Stimulated activated CD8-positive, alpha-beta memory T cell treated with anti-CD3 and anti-CD28 coated beads, Interleukin-4, amount 100 ng/mL, for 48 hours (primary cell): Measurements from ENCODE around the gene ORC1.

Experiments used
- DNase-seq: peaks from one replicate; pipeline ENCODE4 v3.0.0-alpha.2; 2020

The ORC1 gene

DNA sequence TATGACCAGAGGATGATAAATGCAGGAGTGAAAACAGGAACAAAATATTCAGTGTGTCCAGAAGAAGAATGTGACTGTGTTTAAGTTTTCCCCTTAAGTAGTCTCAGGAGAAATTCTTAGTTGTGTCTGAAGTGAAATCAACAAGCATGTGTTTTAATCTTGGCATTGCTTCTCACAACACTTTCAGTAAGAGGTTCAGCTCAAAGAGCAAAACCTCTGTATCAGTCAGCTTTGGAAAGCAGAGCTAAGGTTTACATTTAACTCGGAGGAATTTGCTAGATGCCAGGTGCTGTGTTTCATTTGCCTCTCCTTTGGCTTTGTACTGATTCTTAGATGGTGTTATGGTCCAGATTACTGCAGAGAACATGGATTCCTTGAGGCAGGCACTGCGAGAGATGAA, 66.8 kb downstream of the ORC1 start:
- DNase-seq = no peak

DNA sequence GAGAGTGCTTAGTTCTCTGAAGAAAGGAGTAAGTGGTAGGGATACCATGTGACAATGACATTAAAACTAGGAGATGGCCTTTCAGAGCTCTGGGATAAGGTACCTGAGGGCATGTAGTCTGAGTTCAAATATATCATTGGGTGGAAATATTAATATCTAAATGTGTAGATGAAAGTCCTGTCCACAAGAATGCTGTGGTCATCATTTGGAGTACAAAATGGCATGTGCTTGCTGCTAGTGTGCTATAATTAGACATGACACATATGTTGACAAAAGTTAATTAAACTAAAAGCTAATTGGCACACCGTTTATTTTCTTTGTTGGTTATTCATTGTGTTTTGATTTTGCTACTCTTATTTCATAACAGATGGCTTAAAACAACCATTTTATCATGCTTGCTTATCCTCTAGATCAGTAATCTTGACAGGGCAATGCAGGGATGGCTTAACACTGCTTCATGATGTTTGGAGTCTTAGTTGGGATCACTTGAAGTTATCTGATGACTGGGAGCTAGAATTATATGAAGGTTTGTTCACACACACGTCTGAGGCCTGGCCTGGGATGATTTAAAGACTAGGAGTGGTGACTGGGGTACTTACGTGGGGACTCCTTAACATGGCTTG, 69.2 kb downstream of the ORC1 start:
- no peak for DNase-seq

DNA sequence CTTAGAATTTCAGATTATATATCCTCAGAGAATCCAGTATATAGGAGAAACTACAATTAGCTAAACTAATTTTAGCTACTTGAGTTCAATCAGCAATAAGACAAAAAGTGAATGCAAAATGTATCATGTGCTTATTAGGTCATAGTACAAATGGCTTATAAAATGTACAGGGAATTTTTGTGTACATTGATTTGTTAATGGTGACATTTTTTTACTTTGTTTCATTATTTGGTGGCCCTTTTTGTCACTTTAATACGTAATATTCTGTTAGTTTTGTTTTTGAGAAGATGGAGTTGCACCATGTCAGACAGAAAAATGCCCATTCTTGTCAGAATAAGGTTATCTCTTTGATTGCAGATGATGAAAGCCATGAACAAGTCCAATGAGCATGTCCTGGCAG, 71.8 kb downstream of the ORC1 start:
- DNase-seq = no peak

DNA sequence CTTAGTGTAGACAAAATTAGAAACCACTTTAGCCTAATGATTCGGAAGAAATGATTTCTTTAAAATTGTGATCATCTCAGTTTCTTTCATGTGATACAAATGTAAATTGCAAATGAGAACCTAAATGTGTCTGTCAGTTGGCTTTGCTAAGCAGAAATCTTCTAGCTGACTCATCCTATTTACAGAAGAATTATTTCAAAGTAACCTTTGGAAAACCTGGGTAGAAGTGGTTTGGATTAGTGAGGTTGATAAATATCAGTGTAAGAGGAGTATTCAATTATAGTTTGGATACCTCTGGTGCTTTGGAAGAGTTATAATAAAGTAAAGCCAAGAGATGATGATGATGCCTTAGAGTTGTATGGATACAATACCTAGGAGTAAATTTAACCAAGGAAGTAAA, 75.6 kb downstream of the ORC1 start:
- DNase-seq = no peak

DNA sequence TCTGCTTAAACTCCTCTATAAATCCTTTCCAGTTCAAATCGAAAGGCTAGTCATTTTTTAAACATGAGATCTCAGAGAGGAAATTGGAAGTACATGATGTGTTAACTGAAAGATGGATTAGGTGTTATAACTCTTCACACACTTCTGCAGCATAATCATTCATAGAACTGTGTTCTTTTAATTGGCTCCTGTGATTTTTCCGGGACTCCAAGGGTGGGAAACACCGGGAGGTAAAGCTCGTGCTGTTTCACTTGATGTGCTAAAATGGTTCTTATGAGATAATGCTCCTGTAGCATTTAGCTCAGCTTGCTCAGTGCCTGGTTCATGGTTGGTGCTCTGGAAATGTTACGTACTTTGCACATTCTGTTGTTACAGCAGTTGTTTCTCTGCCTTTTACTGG, 78.4 kb downstream of the ORC1 start:
- no peak for DNase-seq

DNA sequence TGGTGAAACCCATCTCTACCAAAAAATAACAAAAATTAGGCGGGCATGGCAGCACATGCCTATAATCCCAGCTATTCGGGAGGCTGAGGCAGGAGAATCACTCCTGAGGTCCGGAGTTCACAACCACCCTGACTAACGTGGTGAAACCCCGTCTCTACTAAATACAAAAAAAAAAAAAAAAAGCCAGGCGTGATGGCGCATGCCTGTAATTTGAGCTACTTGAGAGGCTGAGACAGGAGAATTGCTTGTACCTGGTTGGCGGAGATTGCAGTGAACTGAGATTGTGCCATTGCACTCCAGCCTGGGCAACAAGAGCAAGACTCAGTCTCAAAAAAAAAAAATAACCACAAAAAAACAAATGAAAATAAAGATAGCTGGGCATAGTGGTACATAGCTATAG, 80.5 kb downstream of the ORC1 start:
- no peak for DNase-seq
